Fibroblast of villous mesenchyme (primary cell): Measurements from ENCODE around the gene SHBG. TPM values are rescaled to one million over a fixed set of nuclear protein-coding genes. Genes with fewer than 3 reads are reported as not detected.
"Not testable (repeated sequence)": the region's sequence is repeated elsewhere in the genome, so short reads cannot be mapped to it uniquely, and the experiment has no call there.

Experiments used
- DNase-seq: peaks from one replicate; pipeline ENCODE4 v3.0.0-alpha.2; 2010; ENCODE audit warnings: low read depth
- H3K4me3 ChIP-seq: 2 replicates; pipeline ENCODE4 v1.5.1; 2011; ENCODE audit warnings: low read depth, mild to moderate bottlenecking, low read length
- total RNA-seq: library from RNA; depleted of rRNA; stranded (reverse); fragments of >200 nt; gene quantifications from 2 replicates; pipeline ENCODE4 v1.2.3, GENCODE V29; 2012
- TF ChIP-seq, protein P1 (sequence below): IDR thresholded peaks from 2 replicates; pipeline ENCODE4 v1.5.1; 2012; ENCODE audit warnings: low read depth, mild to moderate bottlenecking, low read length; ENCODE audit not compliant: insufficient read depth

The SHBG gene
- total RNA-seq, 1 donor = 0.86 TPM

DNA sequence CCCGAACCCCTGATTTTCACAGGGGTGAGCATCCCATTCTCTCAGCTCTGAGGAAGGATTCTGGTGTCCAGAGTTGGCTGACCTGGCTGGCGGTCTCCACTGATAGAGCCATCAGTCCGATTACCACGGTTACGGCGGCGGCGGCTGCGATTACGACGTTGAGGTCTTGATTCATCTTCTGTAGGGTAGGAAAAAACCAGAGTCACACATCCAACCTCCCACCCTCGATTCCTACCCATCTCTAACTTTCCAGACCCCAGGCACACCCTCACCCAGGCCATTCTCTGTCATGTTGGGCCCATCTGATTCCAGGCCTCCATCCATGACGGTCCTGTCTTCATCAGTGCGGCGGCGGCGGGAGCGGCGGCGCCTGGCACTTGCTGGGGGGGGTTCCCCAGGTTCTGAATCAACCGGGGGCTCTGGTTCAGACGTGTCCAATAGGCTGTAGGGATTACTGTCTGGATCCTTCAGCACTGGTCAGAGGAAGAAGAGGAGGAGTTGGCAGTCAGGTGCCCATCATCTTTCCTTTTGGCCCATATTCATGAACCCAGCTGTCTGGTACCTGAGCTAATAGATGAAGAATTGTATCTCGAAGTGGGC, 37.4 kb upstream of the SHBG start:
- TF ChIP-seq, protein P1, sequence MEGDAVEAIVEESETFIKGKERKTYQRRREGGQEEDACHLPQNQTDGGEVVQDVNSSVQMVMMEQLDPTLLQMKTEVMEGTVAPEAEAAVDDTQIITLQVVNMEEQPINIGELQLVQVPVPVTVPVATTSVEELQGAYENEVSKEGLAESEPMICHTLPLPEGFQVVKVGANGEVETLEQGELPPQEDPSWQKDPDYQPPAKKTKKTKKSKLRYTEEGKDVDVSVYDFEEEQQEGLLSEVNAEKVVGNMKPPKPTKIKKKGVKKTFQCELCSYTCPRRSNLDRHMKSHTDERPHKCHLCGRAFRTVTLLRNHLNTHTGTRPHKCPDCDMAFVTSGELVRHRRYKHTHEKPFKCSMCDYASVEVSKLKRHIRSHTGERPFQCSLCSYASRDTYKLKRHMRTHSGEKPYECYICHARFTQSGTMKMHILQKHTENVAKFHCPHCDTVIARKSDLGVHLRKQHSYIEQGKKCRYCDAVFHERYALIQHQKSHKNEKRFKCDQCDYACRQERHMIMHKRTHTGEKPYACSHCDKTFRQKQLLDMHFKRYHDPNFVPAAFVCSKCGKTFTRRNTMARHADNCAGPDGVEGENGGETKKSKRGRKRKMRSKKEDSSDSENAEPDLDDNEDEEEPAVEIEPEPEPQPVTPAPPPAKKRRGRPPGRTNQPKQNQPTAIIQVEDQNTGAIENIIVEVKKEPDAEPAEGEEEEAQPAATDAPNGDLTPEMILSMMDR = no peak
- DNase-seq = no peak

DNA sequence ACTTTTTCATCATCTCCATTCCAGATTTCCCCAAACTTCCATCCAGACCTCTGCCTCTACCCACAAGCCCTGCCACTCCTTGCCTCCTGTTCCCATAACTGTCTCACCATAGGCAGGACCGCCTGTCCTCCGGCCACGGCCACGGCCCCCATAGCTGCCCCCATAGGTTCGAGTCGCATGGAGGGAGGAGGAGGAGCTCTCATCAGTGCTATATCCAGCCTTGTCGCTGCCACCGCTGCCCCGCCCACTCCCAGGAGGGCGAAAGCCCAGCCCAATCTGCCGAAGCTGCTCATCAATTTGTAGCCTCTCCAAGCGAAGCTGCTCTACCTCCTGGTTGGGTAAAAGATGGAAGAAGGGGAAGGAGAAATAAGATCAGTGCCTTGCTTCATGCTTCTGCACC, 36.6 kb upstream of the SHBG start:
- no peak for DNase-seq
- H3K4me3 ChIP-seq = no peak overlapping the region
- TF ChIP-seq, protein P1 = no peak

More for the DNA sequence above, 37.4 kb upstream of the SHBG start:
- no peak overlapping the region for H3K4me3 ChIP-seq

DNA sequence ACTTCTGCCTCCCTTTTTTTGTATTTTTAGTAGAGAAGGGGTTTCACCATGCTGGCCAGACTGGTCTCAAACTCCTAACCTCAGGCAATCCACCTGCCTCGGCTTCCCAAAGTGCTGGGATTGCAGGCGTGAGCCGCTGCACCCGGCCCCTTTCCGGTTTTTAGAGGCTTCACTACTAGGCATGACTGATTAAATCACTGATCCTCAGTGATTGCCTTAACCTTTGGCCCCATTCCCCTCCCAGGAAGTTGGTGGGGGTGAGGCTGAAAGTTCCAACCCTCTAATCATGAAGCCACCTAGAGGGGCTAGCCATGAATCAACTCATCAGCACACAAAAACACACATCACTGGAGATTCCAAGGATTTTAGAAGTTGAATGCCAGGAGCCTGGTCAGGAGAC, 32.4 kb upstream of the SHBG start:
- not testable (repeated sequence) for H3K4me3 ChIP-seq, DNase-seq

DNA sequence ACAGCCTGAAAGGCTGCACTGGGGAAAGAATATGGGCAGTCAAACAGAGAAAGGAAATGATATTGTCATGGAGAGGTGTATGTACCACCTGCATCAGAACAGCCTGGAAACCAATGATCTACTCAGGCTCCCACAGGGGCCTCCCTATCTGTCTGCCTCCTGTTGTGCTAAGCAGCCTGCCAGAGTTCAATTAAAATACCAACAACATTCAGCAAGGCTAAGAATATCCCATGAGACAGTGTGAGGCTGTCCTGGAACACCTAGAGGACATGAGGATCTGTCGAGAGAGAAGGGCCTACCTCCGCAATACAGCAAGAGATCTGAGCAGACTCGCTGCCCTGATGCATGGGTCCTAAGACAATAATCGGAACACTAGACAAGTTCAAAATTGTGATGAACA, 23.7 kb upstream of the SHBG start:
- H3K4me3 ChIP-seq = no peak overlapping the region
- no peak for DNase-seq
- TF ChIP-seq, protein P1 = no peak

DNA sequence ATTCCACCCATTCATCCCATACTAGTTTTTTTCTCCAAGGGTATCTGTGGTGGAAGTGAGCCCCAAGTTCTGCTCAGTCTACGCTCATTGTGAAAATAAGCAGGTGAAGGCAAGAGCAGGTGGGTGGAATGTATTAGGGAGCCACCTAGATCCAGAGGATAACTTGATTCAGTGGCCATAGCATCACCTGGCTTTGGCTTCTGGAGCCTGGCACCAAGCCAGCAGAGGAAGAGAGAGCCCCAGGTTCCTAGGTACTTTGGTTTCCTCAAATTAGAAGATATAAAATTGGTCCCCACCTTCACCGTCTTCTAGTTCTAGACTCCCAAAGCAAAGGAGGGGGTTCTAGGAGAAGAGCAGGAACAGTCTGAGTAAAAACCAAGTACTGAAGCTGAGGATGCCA, 19.3 kb upstream of the SHBG start:
- TF ChIP-seq, protein P1 = no peak
- DNase-seq = no peak
- H3K4me3 ChIP-seq = no peak overlapping the region

DNA sequence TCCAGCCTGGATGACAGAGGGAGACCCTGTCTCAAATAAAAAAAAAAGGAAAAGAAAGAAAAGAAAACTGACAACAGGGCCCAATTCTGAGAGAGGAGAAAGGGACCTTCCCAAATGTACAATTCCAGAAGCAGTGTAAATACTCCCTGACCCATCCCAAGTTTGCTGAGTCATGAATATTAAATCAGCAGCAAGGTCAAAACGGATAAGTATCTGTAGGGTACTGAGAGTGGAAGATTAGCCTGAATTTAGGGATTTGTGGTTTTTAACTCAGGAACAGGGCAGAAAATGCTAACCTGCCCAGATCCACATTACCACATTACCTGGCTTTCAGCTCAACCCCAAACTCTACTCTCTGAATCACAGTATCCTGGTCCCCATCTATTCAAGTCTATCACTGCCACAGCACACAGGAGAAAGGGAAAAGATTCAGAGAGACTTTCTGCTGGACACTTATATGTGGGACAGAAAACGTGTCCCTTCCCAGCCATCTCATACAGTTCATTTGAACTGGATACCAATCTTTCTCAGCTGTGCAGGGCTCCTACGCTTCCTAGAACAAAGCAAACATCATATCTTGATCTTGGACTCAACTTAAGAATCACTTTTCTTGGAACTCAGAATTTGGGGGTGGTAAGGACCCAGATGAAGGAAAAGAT, 18.2 kb upstream of the SHBG start:
- H3K4me3 ChIP-seq = peak overlapping the region; percentile 12

DNA sequence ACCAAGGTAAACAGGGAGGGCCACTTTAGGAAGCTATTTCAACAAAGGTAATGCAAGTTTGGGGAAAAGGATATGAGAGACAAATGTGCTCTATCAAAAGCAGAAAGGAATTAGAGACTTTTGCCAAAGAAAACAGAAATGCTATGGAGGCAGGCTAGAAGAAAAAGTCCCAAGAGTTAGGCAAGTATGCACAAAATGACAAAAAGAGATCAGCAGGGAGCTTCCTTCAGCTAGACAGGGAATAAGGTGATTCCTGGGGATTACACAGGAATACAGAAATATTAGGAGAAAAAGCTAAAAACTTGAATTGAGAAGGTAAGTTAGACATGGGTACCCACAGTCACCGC, 17.7 kb upstream of the SHBG start:
- no peak overlapping the region for H3K4me3 ChIP-seq
- TF ChIP-seq, protein P1 = no peak
- no peak for DNase-seq

More for the DNA sequence above, 18.2 kb upstream of the SHBG start:
- TF ChIP-seq, protein P1 = no peak
- peak; percentile 36 for DNase-seq
